COLO829 (cell line): ENCODE data around the gene CASKIN1.

Experiments used
- DNase-seq: peaks from one replicate; pipeline ENCODE4 v3.0.0; 2012; ENCODE audit warnings: low spot score

The CASKIN1 gene

DNA sequence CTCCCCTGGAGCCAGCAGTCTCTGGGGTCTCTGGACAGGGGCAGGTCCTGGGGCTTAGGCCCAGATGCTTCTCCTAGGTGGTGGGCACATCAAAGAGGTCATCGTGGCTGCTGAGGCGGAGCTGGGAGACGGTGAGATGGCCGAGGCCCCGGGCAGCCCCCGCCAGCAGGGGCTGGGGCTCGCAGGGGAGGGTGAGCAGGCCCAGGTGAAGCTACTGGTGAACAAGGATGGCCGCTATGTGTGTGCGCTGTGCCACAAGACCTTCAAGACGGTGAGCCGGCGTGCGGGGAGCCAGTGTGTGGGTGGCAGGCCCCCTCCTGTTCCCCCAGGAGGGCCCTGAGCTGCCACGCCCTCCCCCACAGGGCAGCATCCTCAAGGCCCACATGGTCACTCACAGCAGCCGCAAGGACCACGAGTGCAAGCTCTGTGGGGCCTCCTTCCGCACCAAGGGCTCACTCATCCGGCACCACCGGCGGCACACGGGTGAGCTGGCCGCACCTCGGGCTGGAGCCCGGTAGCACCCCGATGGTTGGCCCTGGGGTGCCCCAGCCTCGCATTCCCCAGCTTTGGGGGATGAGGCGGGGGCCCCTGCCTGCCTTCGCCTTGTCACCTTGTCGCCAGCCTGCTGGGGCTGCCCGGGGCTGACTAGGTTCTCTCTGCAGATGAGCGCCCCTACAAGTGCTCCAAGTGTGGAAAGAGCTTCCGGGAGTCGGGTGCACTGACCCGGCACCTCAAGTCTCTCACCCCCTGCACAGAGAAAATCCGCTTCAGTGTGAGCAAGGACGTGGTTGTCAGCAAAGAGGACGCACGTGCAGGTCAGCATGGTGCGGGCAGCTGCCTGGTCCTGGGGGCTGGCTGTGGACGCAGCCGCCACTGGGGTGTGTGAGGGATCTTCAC is 35.9 kb upstream of the CASKIN1 start:
- DNase-seq, result no peak

DNA sequence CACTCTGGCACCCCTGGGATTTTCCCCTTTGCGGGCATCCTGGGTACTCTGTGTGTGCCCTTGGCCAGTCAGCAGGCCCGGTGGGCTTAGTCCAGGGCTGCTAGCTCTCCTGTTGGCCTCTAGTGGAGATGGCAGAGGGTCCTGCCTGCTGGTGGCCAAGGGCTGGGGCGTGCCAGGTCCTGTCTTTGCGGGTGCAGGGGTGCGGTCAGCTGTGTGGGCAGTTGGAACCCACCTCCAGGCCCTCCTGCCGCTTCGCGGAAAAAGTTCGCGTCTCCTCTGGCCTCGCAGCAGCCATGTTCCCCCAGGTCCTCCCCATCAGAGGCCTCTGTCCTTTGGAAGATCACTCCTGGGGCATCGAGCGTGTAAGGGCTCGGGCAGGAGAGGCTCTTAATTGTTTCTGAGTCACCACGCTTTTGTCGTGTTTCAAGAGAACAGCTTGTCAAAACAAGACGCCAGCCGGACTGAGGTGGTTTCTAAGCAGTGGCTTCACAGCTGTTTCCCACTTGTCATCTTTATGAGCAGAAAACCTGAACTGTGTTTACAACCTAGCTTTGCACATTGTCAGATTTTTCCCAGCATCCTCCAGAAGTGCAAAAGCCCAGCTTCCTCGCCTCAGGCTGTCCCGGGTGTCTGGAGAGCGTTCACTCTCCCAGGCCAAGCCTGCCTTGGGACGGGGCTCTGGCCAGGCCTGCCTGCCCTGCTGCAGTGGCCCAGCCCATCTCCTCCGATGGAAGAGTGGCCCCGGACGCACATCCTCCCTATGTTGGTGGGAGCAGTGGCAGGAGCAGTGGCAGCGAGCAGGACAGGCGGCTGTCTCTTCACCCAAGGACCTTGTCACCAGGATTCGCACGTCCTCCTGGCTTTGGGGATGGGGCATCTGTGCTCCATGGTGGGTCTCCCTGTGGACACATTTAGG is 34.9 kb upstream of the CASKIN1 start:
- no peak for DNase-seq

DNA sequence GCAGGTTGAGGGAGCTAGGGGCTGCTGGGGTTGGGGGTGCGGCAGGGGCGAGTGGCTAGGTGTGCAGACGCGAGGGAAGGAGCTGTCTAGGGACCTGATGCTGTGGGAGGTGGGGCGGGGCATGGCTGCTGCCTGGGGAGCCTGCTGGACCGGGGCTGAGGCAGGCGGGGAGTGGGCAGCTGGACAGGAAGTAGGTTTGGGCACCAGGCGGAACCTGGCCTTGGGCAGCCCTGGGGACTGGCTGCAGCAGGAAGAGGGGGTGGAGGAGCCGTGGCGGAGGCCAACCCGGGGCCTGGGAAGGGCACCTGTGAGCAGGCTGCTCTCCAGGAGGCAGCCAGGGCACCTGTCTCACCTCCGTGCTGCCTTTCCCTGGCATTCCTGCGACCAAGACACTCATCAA is 34.0 kb upstream of the CASKIN1 start:
- no peak for DNase-seq

DNA sequence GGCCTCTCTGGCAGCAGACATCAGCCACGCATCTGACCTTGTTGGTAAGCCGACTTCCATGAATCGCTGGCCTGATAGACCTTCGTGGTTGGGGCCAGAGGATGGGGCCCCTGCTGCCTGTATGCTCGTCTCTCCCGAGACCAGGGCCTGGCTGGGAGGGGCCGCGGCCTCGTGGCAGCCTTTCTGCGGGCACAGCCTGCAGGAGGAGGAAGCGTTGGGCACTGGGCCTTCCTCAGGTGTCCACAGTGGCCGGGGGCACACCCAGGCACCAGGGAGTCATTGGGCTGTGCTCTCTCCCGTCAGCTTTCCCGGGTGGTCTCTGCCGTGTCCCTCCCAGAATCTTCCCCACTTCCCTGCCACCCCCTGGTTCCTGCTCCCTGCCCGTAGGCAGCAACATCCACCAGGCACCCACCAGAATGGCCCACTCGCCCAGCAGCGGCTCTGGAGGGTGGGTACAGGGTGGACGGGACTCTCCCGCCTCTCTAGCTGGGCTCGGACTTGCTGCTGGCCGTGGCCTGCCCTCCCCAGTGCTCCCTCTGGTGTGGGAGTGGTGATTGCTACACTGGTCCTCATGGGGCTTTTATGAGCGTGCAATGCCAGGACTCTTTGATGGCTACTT is 33.3 kb upstream of the CASKIN1 start:
- no peak for DNase-seq

DNA sequence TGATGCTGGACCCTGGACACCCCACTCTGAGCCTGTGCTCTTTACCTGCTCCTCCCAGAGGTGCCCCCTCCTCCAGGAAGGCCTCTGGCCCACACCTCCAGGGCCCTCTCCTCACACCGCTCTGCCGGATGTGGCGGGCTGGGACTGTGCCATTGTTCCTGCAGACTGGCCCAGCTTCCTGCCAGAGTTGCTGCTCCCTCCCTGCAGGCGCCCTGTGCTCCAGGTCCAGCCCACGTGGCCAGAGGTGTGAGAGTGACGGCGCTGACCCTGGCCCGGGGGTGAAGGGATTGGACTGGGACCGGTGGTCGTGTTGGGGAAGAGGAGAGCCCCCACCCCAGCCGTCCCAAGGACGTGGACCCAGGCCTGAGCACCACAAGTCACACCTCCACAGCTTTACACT is 32.7 kb upstream of the CASKIN1 start:
- no peak for DNase-seq

DNA sequence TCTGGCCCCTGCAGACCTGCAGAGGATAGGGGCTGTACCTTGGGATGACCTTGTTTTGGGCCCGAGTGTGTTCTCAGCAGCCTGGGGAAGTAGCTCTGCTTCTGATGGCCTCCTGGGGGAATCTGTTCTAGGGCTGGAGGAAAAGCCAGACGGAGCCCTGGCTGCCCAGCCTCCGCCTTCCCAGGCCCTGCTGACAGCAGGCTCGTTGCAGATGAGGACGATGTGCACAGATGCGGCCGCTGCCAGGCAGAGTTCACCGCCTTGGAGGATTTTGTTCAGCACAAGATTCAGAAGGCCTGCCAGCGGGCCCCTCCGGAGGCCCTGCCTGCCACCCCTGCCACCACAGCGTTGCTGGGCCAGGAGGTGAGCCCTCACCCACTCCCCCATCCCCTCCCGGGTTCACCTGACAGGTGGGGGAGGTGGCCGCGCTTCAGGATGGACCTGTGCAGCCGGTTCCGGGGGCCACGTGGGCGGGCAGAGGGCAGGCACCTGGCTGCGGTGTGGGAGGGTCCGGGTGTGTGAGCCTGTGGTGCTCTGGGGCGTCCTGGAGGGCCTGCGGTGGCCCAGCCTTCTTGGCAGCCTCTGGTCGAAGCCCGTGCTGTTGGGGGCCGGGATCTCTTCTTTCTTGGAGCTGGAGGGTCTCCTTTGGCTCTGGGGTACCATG is 31.9 kb upstream of the CASKIN1 start:
- no peak for DNase-seq

DNA sequence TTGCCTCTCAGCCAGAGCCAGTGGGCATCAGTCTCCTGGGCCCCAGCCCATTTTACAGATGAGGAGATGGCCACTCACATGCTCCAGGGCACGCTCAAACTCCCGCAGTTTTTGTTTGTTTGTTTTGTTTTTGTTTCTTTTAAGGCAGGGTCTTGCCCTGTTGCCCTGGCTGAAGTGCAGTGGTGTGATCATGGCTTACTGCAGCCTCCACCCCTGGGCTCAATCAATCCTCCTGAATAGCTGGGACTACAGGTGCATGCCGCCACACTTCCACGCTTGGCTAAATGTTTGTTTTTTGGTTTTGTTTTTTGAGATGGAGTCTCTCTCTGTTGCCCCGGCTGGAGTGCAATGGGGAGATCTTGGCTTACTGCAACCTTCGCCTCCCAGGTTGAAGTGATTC is 30.5 kb upstream of the CASKIN1 start:
- no peak for DNase-seq

DNA sequence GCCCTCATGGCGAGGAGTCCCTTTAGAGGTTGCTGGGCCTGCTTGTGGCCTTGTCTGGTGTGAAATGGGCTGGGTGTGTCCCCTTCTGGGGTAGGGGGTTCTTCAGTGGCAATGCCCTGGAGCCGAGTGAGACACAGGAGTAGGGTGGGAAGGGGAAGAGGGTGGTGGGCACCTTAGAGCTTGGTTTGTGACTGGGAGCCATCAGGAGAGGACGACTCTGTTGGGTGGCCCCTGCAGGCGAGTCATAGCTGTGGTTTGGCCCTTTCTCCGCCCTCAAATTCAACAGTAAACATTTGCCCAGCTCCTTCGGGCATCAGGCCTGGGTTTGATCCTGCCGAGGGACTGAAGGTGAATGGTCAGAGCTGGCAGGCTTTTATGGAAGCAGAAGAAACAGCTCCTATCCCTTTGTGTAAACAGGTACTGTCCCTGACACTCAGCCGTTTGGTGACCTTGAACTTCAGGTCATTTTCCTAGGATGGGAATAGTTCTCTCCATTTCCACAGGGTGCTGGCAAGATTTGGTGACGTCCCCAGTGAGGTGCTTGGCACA is 29.9 kb upstream of the CASKIN1 start:
- no peak for DNase-seq

DNA sequence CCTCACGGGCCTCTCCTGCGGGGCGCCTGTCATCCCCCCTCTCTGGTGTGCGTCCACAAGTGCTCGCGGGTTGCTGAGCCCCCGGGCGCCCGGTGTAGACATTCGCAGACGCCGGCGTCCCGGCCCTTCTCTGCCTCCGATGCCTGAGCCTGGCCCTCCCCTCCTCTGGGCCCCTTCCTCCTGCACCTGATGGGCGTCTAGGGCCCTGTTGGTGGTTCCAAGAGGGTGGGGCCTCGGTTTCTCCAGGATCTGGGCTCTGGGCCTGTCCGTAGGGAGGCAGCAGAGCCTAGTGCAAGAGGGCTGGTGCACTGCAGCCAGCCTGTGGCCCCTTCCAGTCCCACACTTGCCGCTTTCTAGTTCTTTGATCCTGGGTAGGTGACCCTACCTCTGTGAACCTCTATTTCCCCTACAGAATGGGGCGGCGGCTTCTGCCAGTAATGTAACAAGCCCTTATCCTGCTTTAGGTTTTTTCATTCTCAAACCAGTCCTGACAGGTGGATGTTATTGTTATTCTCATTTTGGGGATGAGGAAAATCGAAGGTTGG is 27.6 kb upstream of the CASKIN1 start:
- DNase-seq, result peak; percentile 45

DNA sequence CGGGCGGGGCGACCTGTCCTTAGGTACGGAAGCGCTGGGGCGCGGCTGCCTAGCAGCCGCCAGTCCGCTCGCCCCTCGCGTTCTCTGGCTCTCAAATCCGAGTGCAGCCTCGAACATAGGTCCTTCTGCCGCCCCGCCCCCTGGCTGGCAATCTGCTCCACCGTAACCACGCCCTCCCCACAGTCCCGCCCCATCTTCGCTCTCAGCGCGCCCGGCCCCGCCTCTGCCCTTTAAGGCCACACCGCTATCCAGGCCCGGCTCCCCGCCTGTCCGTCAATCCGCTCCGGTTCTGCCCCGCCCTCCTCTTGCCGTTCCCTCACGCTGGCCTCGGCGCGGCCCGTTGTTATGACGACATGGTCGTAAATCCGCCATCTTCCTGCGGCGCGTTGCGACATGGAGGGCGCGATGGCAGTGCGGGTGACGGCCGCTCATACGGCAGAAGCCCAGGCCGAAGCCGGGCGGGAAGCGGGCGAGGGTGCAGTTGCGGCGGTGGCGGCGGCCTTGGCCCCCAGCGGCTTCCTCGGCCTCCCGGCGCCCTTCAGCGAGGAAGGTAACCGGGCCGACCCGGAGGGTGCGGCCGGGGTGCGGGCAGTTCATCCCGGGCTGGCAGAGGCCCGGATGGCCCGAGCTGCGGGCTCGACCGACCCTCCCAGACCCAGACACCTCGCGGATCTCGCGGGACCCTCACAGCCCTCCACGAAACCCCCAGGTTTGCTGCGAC is 27.0 kb upstream of the CASKIN1 start, which contains the start of gene E4F1:
Gene E4F1, plus strand, starts transcription at position 371 of the 721 bp plus-strand sequence. Its CDS starts 23 bp downstream, at position 394.
- DNase-seq, result peak; percentile 100

DNA sequence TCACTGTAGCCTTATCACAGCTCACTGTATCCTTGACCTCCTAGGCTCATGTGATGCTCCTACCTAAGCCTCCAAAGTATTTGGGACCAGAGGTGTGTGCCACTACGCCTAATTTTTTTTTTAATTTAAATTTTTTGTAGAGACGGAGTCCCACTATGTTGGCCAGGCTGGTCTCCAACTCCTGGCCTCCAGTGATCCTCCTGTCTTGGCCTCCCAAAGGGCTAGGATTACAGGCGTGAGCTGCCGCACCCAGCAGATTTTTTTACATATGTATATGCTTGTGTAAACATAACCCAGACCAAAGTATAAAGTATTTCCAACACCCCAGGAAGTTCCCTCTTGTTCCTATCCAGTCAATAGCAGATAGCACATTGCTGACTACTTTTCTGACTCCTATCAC is 19.9 kb upstream of the CASKIN1 start:
- no peak for DNase-seq

DNA sequence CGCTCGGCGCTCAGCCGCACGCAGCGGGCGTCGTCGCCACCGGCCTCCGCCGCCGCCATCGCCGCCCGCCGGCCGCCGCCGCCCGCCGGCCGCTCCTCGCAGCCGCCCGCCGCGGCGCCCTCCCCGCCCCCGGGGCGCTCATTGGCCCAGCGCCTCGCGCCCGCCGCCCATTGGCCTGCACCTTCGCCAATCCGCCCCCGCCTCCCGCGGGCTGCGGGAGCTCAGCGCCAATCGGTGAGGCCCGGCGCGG is 18.2 kb upstream of the CASKIN1 start, which contains the start of gene PGP:
Gene PGP, minus strand, starts transcription at position 122 of the 250 bp plus-strand sequence. Its CDS starts 63 bp downstream, at position 59.
- no peak for DNase-seq

DNA sequence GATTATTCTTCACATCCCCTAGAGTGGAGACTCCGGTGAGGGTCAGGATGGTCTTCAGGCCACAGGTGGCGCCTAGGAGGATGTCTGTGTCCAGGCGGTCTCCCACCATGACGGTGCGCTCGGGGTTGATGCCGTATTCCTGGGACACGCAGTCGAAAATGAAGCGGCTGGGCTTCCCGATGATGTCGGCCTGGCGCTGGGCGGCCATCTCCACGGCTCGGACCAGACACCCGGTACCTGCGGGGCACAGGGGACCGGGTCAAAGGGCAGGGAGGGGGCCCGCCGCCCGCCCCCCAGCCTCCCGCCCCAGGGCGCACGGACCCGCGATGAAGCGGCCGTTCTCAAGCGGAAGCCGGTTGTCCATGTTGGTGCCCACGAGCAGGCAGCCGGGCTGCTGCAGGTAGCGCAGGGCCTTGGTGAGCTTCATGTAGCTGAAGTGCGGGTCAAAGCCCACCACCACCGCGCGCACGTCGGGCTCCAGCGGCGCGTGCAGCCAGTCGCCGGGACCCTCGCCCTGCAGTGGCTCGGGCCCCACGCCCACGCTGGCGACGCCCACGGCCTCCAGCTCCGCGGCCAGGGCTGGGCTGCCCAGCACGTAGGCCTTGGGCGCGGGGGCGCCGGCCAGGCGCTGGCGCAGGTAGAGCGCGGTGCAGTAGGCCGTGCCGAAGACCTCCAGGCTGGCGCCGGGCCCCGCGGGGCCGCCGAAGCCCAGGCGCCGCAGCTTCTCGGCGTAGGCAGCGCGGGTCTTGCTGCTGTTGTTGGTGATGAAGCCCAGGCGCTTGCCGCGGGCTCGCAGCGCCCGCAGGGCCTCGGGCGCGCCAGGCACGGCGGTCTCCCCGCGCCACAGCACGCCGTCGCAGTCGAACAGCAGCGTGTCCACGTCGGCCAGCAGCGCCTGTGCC is 17.7 kb upstream of the CASKIN1 start:
- no peak for DNase-seq

DNA sequence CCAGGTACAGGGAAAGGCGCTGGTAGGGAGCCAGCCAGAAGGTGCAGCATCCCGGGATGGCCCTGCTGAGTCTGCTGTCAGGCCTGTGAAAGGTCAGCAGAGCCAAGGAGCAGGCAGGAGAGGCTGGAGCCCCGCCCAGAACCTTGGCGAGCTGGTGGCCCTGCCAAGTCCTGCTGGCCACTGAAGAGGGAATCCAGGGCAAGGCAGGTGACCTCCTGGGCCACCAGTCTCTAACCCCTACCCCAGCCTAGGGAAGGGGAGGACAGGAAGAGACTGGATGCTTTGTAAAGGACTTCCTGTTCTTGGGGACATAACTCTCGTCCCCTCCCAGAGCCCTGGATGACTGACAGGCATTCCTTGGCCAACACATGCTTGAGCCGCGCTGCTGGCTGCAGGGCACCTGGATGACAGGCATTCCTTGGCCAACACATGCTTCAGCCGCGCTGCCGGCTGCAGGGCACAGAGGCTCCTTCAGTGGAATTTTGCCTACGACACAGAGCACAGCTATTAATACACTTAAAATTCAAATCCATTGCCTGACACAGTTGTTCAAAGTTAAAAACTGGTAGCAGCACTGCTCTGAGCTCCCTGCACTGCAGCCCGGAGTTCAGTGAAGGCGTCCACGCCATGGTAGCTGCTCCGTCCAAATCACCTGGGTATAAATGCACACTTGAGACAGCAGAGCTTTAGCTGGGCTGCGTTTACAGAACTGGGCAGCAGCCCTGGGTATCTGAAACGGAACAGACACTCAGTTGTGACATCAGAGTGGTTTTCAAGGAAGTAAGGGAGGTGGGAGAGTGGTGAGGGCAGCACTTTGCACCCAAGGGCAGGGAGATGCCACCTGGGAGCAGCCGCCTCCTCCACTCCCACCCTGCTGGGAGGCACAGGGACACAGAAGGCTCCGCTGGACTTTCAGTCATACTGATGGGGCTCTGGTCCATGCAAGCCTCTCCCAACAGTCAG is 16.2 kb upstream of the CASKIN1 start:
- DNase-seq, result no peak

DNA sequence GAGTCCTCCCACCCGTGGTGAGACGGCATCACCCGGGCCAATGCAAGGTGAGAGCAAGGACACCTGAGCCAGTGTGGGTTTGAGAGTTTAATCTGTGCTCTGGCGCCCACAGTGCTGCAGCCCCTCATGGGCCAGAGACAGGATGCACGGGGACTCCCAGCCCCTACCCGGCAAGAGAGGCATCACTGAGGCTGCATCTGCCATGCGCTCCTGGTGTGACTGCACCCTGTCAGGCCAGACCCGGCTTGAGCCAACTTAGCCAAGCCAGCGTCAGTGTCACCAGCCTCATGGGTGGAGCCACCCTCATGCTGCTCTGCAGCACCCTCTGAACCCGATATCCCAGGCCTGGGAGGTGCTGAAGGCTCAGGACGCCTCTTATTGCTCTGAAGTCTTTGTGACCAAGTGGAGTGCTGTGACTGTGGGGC is 15.5 kb upstream of the CASKIN1 start:
- no peak for DNase-seq

DNA sequence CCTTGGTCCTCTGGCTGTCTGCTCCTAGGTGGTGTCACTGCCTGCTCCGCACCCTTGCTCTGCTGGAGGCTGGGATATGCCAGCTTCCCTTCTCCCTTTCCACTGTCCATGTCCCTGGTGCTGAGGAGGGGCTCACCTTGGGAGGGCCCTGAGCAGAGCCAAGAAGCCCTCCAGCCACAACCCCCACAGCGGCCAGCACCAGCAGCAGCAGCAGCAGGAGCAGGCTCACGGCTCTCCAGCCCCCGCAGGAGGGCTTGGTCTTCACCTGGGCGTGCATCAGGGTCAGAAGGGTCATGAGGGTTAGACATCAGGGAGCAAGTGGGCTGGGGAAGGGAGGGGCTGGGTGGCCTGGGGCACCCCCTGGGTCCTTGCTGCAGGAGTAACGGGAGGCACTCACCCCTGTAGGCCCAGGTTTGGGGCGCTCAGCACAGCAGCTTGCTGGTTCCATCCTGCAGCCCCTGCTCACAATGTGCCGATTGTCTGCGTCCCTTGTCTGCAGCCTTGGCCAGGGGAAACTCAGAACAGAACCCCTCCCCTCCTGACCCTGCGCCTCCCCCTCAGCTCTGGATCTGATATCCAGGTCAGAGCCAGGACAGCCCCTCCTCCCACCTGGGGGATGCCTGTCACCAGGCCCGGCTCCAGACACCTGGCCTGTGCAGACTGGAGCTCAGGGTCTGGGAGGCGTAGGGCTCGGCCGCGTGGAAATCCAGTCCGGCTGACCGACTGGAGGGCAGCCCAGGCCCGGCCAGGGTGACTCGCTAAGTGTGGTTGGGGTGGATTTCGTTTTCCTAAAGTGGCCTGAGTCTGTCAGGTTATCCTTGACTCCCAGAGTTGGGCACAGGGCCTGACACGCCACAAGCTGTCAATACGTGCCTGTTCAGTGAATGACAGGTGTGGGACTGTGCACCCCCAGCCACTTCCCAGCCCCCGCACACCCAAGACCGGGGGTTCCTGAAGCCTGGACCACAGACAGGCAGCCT is 14.3 kb upstream of the CASKIN1 start, which contains the start of gene BRICD5:
Gene BRICD5, minus strand, starts transcription at position 478 of the 980 bp plus-strand sequence. Its CDS starts 30 bp downstream, at position 448.
- no peak for DNase-seq

DNA sequence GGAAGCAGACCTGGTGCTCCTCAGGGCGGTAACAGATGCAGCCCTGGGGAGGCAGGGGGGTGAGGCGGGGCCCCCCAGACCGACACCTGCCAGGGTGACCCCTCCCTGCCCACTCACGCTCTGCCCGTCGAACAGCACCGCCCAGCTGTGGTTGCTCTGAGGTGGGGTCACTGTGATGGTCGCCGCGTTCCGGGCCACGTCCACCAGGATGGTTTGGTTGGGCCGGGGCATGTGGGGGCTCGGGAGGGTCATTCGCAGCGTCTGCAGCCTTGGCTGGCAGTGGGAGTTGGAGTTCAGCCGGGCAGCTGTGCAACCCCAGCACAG is 13.6 kb upstream of the CASKIN1 start:
- DNase-seq, result no peak
